HG03064 (cell line): ENCODE data around the gene FOXN3.

Experiments used
- ATAC-seq: cut with Tn5 transposase; IDR thresholded peaks from one replicate; pipeline ENCODE4 v1.9.1; 2021; ENCODE audit warnings: low read depth; ENCODE audit not compliant: unreplicated experiment

Gene FOXN3

DNA sequence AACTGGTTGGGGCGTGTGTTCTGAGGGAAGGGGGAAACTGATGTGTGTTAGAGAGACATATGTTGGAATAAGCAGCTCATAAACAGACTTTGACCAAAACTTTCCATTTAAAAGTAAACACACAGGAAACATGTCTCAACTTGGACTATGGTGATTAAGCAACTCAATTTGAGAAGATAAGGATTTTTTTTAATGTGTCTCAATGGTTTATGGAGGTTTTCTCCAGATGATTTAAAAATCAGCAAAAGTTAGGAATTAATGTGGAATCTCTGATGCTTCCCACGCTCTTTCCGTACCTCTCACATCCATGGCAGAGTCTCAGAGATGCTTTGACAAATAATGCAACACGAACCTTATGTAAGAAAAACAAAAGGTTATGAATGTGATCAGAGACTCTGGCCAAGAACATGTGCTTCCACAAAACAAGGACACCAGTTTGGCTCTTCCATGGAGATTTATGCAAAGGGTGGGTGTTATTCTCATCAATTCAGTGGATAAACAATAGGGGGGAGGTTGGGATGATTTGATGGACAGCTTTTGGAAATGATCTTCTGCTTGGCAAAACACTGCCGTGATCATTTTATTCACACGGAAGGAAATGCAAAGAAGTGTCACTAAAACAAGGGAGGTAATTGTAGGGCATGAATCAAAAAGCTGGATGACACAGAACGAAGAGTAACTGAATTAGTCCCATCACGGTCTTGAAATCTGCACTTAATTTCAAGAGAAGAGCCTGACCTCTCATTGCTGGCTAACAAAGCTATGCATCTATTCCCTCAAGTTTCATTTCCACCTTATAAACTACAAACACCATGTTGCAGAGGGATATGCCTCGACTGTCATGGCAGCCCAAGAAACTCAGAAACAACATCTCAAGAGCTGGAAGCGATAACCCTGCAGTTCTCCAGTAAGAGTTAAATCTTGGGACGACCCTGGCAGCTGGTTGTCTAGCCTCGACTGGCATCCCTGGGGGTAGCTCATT is 76.5 kb downstream of the FOXN3 start:
- ATAC-seq = no peak

DNA sequence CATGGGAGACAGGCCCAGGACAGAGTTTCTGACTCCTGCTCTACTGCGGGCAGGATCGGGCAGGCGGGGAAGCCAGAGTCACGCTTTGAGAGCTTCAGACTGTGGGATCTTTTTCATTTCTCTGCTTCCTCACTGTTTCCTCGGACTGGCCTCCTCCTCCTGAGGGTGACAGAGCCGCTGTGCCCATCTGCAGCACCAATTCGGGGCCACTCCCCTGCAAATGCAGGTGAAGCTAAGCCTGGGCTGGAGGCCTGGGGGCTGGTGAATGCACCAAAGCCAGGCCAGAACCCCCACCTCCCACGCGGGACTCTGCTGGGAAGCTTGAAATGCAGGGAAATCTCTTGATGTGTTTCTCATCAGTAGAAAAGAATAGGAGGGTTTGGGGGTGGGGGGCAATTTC is 77.5 kb downstream of the FOXN3 start:
- ATAC-seq = no peak

DNA sequence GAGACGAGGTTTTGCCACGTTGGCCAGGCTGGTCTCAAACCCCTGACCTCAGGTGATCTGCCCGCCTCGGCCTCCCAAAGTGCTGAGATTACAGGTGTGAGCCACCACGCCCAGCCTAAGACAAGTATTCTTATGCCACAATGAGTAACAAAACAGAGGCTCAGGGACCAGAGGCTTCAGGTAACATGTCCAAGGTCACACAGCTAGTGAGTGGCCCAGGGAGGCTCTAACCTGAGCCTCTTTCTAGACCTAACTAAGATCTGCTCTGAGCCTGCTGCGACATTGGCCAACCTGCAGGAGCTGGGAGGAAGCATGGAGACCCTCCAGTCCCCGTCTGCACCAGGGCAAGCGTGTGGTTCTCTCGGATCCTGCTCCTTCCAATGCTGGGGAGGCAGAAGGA is 77.9 kb downstream of the FOXN3 start:
- no peak for ATAC-seq

DNA sequence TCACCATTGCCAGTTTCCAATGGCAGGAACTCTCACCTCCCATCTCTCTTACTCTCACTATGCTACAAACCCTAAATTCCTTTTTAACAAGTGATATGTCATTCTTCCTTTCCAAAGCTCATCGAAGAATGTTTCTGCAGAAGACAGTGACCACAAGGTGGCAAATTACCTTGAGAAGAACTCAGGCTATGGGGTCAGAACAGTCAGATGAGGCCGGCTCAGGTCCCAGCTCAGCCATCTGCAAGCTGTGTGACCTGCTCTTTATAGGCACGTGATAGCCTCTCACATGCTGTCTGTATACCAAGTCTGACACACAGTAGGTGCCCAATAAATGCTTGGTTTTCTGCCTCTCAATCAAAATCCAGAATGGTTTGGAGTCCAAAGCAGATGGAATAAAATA is 80.7 kb downstream of the FOXN3 start:
- ATAC-seq = no peak

DNA sequence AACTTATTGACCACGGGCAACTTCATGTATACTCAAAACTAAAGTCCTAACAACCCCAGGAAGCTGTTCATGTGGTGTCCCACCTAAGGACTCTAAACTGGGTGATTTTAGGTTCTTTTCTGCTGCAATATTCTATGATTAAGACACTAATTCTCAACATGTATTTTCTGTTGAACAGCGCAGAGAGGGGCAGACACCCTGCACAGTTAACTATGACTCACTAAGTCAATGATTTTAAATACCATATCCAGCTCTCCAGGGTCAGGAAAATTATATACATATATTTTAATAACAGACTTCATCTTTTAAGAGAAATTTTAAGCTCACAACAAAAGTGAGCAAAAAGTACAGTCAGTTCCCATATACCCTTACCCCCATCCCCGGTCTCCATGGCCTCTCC is 85.0 kb downstream of the FOXN3 start:
- ATAC-seq = no peak

DNA sequence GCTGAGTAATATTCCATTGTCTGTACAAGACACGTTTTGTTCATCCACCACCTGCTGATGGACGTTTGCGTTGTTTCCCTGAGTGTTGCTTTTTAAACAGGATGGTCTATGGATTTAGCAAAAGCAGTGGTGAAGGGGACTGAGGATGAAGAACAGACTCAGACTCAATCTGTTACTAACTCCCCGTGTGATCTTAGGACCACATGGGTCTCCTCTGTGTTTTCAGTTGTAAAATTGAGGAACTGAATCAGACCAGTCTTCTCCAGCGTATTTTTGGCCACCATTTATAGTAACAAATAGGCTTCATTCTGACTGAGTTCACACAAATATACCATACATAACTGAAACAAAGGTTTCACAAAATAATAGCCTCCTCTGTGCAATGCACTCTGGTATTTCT is 85.6 kb downstream of the FOXN3 start:
- ATAC-seq = peak; percentile 75

DNA sequence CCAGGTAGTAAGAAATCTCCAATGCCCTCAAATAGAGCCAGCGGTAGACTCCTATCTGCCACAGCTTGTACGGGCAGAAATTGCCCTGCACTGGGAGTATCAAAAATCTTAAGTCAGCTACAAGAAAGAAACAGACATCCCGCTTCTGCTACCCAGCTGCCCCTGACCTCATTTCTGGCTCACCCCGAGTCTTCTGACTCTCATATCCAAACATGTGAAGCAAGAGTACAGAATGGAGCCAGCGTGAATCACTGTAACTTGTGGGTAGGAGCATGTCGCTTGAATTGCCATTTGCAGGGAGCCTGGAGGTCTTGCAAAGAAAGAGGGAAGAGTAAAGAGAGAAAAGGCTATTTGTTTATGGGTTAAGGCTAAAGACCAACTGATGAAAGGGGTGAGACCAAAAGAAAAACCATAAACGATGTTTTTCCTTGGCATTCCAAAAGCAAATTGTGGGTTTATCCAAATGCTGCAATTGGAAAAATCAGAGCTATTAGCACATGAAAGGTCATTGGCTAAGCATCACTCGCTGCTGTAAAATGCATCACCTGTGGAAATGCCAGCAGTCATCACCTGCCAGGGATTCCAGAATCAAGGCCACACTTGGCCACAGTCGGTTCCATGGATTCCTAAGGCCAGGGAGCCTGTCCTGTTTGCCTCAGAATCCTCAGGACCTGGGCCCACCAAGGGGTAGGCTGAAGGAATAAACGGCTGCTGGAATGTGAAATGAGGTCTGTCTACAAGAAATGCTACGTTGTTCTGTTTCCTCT is 86.6 kb downstream of the FOXN3 start:
- no peak for ATAC-seq

DNA sequence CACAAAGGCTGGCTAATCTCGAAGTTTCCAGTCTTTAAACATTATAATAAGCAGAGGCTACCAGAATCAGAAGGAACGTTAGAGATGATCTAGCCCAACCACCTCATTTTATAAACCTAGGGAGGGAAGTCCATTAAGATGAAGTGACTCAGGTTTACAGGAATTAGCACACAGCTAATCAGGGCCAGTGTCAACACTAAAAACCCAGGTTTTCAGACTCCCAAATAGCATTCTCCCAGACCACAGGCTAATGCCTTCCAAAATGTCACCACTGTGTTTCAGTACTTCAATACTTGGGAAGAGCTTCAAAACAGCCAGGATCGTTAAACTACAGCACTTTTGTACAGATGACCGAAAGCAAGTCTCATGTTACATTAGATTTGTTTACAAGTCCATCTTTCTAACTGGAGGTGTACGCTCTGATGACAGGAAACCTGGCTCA is 89.2 kb downstream of the FOXN3 start:
- ATAC-seq = no peak

DNA sequence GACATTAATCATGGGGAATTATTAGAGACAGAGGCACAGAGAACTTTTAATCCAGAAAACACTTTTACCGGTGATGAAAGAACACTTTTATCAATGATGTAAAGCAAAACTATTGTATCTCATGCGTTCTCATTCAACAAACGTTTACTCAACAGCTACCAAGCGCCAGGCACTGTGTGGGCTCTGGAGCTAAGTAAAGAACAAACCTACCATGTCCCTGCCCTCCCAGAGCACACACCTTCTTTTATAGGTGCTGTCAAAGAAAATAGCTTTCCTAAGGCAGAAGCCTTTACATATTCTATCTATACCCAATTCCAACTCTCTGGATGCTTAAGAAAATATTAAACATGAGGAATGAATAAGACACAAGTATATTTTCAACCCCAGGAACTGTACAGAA is 91.1 kb downstream of the FOXN3 start:
- no peak for ATAC-seq

DNA sequence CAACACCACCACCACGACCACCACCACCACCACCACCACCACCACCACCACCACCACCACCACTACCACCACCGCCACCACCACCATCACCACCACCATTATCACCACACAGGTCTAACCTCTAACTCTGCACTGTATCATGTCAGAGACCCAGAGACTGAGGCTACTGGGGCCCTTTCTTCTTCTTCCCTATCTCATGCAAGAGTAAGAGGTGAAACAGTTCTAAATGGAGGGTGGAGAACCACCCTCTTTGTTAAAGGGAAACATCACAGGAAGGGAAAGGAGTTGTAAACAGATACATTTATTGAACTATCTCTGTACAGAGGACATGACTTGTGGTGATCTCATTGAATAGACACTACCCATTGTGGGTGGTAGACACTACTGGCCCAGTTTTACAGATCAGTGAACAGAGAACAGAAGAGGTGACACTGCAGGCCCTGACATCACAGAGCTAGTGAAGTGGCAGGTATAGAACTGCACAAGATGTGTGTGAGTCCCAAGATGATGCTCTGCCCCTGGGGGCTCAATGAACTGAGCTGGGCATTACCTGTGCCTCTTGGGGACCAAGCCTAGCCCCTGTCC is 91.6 kb downstream of the FOXN3 start:
- ATAC-seq = peak; percentile 46

DNA sequence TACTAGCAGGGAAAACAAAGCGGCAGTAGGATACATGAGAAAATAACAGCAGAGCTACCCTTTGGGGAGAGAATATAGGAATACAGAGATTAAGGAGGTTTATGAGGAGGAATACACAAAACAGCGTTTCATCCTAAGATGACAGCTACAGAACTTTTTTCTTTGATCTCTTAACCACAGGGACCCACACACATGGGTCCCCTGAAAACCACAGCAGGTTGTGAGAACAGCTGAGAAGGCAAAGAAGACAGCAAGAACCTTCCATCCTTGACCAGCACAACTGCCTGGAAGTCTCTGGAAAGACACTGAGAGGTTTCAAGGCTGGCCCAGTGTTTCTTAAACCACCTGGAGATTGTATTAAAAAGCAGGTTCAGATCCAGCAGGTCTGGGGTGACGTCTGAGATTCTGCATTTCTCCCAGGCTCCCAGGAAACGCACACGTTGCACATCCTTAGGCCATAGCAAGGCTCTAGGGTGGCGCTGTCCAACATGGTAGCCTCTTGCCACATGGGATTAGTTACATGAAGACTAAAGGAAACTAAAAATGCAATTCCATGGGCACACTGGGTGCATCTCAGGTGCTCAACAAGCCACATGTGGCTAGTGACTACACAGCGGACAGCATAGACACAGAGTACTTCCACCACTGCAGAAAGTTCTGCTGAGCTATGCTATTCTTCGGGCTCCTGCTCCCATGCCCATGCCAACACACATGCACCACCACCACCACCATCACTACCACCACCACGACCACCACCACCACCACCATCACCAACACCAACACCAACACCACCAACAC is 92.3 kb downstream of the FOXN3 start:
- ATAC-seq = peak; percentile 70

DNA sequence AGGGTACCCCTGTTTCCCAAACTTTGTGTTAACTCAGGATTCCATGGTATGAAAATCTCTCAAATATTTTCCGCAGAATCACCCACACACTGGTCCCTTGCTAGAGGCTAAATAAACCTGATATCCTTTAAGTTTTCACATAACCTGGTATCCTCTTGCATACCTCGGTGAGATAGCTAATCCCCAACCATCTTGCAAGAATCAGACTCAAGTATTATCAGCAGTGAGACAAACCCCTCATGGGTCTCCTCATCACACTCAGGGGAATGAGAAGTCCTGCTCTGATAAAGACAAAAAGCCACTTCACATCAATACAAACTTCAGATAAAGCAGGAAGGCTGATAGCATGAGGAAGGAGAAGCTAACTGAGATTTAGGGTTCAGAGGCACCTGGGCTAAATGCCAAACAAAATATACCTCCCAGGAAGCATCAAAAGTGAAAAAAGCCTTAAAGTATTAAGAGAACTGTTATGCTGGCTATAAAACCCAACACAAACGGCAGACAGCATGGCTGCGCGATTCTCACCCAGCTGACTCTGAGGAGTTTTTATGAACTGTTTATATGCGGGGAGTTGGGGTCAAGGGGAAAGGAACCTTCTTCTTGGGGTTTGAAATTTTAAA is 96.5 kb downstream of the FOXN3 start:
- ATAC-seq = no peak

DNA sequence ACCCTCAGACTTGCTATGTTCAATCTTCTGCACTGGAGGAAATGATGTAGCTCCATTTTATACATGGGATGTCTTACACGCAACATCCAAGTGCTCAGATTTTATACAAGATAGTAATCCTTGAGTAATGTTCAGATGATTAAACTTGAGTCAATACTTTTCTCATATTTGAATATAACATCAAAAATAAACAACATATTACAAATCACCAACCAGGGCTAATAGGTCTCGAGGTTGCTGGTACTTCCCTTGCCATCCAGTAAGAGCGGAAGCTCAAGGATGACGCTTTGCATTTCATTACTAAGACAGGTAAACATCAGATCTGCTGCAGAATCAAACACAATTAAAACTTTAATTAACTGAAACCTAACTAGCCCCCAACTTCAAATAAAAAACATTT is 97.3 kb downstream of the FOXN3 start:
- ATAC-seq = no peak

DNA sequence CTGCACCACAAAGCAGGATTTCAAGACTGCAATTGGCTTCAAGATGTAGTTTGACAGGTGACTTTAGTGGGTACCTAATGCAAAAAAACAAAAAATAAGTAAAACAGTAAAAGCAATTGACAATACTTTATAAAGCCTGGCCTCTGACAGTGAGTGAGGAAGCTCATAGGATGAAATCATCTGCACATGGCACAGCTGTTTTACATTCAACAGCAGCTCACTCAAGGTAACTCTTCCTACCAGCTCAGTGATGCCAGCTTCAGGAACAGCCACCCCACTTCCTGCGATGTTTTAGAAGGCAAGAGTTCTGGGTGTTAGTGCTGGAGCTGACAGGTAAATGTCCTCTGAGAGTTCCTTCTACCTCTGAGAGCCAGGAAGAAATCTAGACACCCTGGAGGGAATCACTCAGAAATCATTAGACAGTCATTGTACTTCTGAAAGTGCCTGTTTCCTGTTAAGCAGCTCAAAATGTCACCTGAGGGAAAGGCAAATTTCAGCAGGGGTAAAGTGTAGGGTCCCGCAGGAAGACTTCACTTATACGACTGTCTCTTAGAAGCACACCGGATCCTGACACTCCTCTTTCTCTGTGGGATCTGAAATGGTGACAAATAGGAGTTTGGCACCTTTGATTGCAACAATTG is 99.9 kb downstream of the FOXN3 start:
- ATAC-seq = peak; percentile 95

DNA sequence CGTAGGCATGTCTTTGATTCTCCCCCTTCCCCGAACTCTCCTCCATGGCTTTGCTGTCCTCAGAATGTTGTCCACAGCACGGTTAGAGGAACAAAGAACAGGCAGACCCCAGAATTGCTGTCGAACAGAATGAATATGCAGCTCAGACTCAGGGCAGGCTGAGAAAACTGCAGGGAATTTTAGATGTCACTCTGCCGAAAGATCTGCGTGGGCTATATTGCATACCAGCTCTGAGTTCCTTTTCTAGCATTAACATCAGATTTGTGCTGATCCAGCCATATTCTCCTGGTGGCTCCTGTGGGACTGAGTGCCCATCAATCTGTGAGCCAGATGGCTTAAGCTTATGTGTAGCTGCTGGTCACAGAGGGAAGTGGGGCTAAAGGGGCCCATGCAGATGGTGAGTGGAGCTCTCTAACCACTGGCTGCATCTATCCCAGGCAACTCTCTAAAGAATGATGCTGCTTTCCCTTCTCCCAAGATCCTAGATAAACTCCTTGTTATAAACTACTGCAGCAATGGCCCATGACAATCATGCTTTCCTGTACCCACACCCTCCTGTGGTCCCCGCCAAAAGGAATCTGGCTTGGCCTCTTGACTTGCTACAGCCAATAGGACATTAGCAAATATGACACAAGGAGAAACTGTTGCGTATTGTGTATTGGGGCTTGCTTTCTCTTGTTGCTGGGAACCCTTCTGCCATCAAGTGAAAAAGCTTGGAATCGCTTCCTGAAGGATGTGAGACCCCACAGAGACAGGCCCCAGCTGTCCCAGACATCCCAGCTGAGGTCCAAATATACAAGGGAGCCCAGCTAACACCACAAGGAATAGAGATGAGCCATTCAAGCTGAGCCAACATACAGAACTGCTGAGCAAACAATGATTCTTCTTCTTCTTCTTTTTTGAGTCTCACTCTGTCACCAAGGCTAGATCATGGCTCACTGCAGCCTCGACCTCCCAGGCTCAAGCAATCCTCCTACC is 101.3 kb downstream of the FOXN3 start:
- no peak for ATAC-seq

DNA sequence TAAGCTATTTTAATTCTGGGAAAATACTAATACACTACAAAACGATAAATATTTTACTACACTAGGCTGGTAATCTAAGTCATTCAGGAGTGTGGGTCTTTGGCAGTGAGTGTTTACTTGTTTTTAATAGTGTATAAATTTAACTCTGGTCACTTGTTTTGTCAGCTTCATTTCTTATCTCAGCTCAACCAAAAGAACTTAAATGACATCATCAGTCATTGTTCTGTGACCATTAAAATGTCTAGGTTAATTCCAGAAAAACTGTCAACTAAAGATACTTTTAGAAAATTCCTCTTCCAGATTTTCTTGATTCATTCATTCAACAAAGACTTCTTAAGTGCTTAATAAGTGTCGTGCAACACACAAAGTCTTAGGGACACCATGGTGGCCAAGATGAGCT is 102.8 kb downstream of the FOXN3 start:
- ATAC-seq = no peak

DNA sequence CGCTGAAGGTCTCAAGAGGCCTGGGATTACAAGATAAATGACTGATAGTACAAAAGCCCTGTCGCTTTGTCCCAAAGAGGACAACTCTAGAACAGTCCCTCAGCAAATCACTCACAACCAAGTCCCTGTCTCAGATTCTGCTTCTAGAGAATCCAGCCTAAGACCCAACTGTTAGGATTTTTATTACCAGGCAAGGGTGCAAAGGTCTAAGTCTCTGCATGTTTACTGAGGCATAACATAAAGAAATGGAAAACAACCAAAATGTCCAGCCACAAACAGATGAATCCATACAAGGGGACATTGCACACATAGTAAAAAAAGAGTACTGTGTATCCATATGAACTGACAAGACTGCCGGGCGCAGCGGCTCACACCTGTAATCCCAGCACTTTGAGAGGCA is 104.1 kb downstream of the FOXN3 start:
- ATAC-seq = no peak

DNA sequence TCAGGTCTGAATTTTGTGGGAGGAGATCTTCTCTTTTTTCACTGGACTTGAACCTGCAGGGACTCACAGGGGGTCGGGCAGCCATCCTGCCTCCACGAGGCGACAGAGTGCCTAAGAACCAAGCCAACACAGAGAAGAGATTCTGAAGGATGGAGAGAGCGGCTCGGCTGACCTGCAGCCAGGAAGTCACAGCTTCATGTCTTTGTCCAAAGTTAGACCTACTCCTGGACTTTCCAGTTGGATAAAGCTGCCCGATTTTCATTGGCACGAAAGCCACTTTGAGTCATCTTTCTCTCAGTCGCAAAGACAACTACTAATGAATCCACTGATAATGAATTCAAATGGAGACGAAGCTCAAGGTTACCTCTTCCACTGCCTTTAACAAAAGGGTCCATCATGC is 106.8 kb downstream of the FOXN3 start:
- no peak for ATAC-seq
